ENCODE results near the gene RIPOR3. TPM values are rescaled to one million over a fixed set of nuclear protein-coding genes. Genes with fewer than 3 reads are reported as not detected.

Gene RIPOR3
- total RNA-seq, 1 experiment from 2014 or later: 0.46 TPM

- no peaks in the 10 kb centered on the region for H3K9me3 ChIP-seq (ENCODE audit: control insufficient read depth, low read depth, low read length)
- peaks cover 2% of the 10 kb centered on the region; the same call in 1 of the 2 replicates for H3K27me3 Mint-ChIP-seq (ENCODE audit: low read depth)
- H3K27ac ChIP-seq (ENCODE audit: insufficient read length, low read depth, low read length): no peak overlapping the region
Observed at GRCh38 chr20:50716518-50716917, 25.2 kb upstream of the RIPOR3 start.

More at GRCh38 chr20:50716518-50716917, 25.2 kb upstream of the RIPOR3 start:
- no peak overlapping the region for H2AFZ ChIP-seq (ENCODE audit: low read length)
- no peak overlapping the region for H4K91ac ChIP-seq (ENCODE audit: insufficient read length, low read depth, low read length)
- DNase-seq: no peak
- H4K8ac ChIP-seq (replicated peaks; ENCODE audit: insufficient read length, low read depth, low read length): no peak overlapping the region
- no peak overlapping the region for H2BK5ac ChIP-seq (ENCODE audit: insufficient read length, low read length)
- no peaks in the 10 kb centered on the region for H3K23me2 ChIP-seq (ENCODE audit: insufficient read length, low read depth, low read length, poor library complexity, severe bottlenecking)
- no CpG with 5 or more reads among the region's 1 CpG for WGBS (ENCODE audit: extremely low coverage, insufficient read length, low lambda C conversion rate)
- H3K56ac ChIP-seq (ENCODE audit: insufficient read length, low read depth, low read length): no peak overlapping the region
- no peak overlapping the region for H2BK20ac ChIP-seq (ENCODE audit: low read depth, low read length, poor library complexity, severe bottlenecking)
- Mint-ChIP-seq H3K4me3 (no peak overlapping the region), H3K27ac (no peak overlapping the region), H3K36me3 (ENCODE audit: insufficient read depth in 1 of 3, low read depth in 3 of 3) (no peaks in the 10 kb centered on the region; a peak in 1 of 7 replicates), H3K4me1 (peaks cover 20 to 29% of the 10 kb centered on the region in 2 experiments), H3K9me3 (no peaks in the 10 kb centered on the region)
- H3T11ph ChIP-seq (ENCODE audit: low read length): no peak overlapping the region
- no peak for TF ChIP-seq CTCF (conservative IDR thresholded peaks at IDR 0.05)
- no peak overlapping the region for H3K9ac ChIP-seq (ENCODE audit: extremely low read depth, insufficient read length, low read length)
- H2BK15ac ChIP-seq (ENCODE audit: low read depth, low read length): no peak overlapping the region
- no peak overlapping the region for H3K4me2 ChIP-seq (ENCODE audit: insufficient read depth, insufficient read length, low read length)
- no peak overlapping the region for H3K18ac ChIP-seq (ENCODE audit: insufficient read length, low read depth, low read length)
- H3K27me3 ChIP-seq (ENCODE audit: insufficient read depth, low read length): no peaks in the 10 kb centered on the region; the same call in 1 of the 2 replicates
- H4K20me1 ChIP-seq (ENCODE audit: control insufficient read depth, insufficient read depth, insufficient read length): no peaks in the 10 kb centered on the region
- H3K23ac ChIP-seq (ENCODE audit: insufficient read length, low read depth, low read length): no peak overlapping the region
- no peaks in the 10 kb centered on the region for H3K79me1 ChIP-seq (ENCODE audit: insufficient read depth, low read depth, low read length, poor library complexity, severe bottlenecking)
- no peak overlapping the region for H2AK5ac ChIP-seq (ENCODE audit: insufficient read length, low read length)
- no peak overlapping the region for H2BK120ac ChIP-seq (ENCODE audit: low read depth, low read length, poor library complexity, severe bottlenecking)
- no peak overlapping the region for H3K14ac ChIP-seq (ENCODE audit: insufficient read depth, low read length)
- no peaks in the 10 kb centered on the region; the same call in 1 of the 2 replicates for H3K4me1 ChIP-seq (ENCODE audit: insufficient read depth, low read length)
- H4K5ac ChIP-seq (ENCODE audit: insufficient read length, low read depth, low read length): no peak overlapping the region
- no peak overlapping the region for H3K4ac ChIP-seq (ENCODE audit: low read depth, low read length)
- no peak overlapping the region for H2BK12ac ChIP-seq (ENCODE audit: insufficient read length, low read depth, low read length)
- no peaks in the 10 kb centered on the region for H3K79me2 ChIP-seq (ENCODE audit: insufficient read depth, low read length)
